ENCODE data around the gene MAD1L1.

The MAD1L1 gene

GRCh38 chr7:1940863-1941262 lies 291.9 kb downstream of the MAD1L1 start:
- H3K18ac ChIP-seq (ENCODE audit: low read depth in 1 of 2, low read length in 2 of 2), result no peak overlapping the region
- no peak overlapping the region for H2BK5ac ChIP-seq (ENCODE audit: low read depth, low read length, poor library complexity, severe bottlenecking)
- no peak overlapping the region for H3K4me2 ChIP-seq (ENCODE audit: low read length, poor library complexity, severe bottlenecking)
- no peak for DNase-seq
- 96% methylated on average over 16 of the region's 16 CpGs for WGBS
- H3K27ac ChIP-seq (ENCODE audit: low read length, poor library complexity, severe bottlenecking), result no peak overlapping the region
- no peak overlapping the region for H2AFZ ChIP-seq (ENCODE audit: low read depth, low read length)
- H3K9ac ChIP-seq (ENCODE audit: low read length), result peak overlapping the region; percentile 80
- no peak overlapping the region for H3K4ac ChIP-seq (ENCODE audit: low read depth in 1 of 2, low read length in 2 of 2)
- H4K8ac ChIP-seq (ENCODE audit: low read length), result no peak overlapping the region
- H3K4me3 ChIP-seq (ENCODE audit: insufficient read depth in 1 of 2, low read depth in 1 of 2, low read length in 2 of 2), result no peak overlapping the region
- no peak overlapping the region for H3K23ac ChIP-seq (ENCODE audit: low read length in 2 of 2)
- no peak overlapping the region for H2BK15ac ChIP-seq (ENCODE audit: low read depth, poor library complexity, severe bottlenecking)
- H3K9me3 ChIP-seq (ENCODE audit: control insufficient read depth, low read length), result no peaks in the 10 kb centered on the region
- peaks cover 35% of the 10 kb centered on the region for H3K4me1 ChIP-seq (ENCODE audit: control insufficient read depth, insufficient read depth, low read depth, low read length)
- H2BK120ac ChIP-seq (ENCODE audit: low read depth, low read length), result no peak overlapping the region
- H3K14ac ChIP-seq (ENCODE audit: low read length in 2 of 2), result no peak overlapping the region
- H4K91ac ChIP-seq (ENCODE audit: low read length), result no peak overlapping the region
- H3K27me3 ChIP-seq (ENCODE audit: control insufficient read depth in 1 of 2, insufficient read depth in 1 of 2, low read length in 2 of 2), result no peaks in the 10 kb centered on the region
- H3K79me1 ChIP-seq (replicated peaks; ENCODE audit: low read length, poor library complexity, severe bottlenecking), result peaks cover 14% of the 10 kb centered on the region
- H3K36me3 ChIP-seq (ENCODE audit: control insufficient read depth in 1 of 2, insufficient read depth in 2 of 2, low read depth in 1 of 2, low read length in 2 of 2), result peaks cover 0 to 22% of the 10 kb centered on the region in 2 experiments
- H2AK5ac ChIP-seq (ENCODE audit: low read length, severe bottlenecking), result no peak overlapping the region
- no peak overlapping the region for H2BK12ac ChIP-seq (ENCODE audit: low read length in 2 of 2)

- Histone ChIP-seq H2AFZ (ENCODE audit: low read depth, low read length) (no peak overlapping the region), H3K27ac (ENCODE audit: low read length, poor library complexity, severe bottlenecking) (peak overlapping the region; percentile 21), H3K9ac (ENCODE audit: low read length) (peak overlapping the region; percentile 80), H3K4me1 (ENCODE audit: control insufficient read depth, insufficient read depth, low read depth, low read length) (peaks cover 35% of the 10 kb centered on the region), H3K23ac (ENCODE audit: low read length in 2 of 2) (no peak overlapping the region), H2BK5ac (ENCODE audit: low read depth, low read length, poor library complexity, severe bottlenecking) (no peak overlapping the region), H4K8ac (ENCODE audit: low read length) (no peak overlapping the region), H3K4me3 (ENCODE audit: insufficient read depth in 1 of 2, low read depth in 1 of 2, low read length in 2 of 2) (peak overlapping the region in 1 of 2 experiments; percentile 56), H3K4me2 (ENCODE audit: low read length, poor library complexity, severe bottlenecking) (peak overlapping the region; percentile 40), H4K91ac (ENCODE audit: low read length) (no peak overlapping the region), H3K27me3 (ENCODE audit: control insufficient read depth in 1 of 2, insufficient read depth in 1 of 2, low read length in 2 of 2) (no peaks in the 10 kb centered on the region), H3K4ac (ENCODE audit: low read depth in 1 of 2, low read length in 2 of 2) (no peak overlapping the region), H2BK15ac (ENCODE audit: low read depth, poor library complexity, severe bottlenecking) (no peak overlapping the region), H3K9me3 (ENCODE audit: control insufficient read depth, low read length) (no peaks in the 10 kb centered on the region), H2AK5ac (ENCODE audit: low read length, severe bottlenecking) (no peak overlapping the region), H3K18ac (ENCODE audit: low read depth in 1 of 2, low read length in 2 of 2) (no peak overlapping the region), H3K79me1 (replicated peaks; ENCODE audit: low read length, poor library complexity, severe bottlenecking) (peaks cover 14% of the 10 kb centered on the region), H2BK12ac (ENCODE audit: low read length in 2 of 2) (no peak overlapping the region), H2BK120ac (ENCODE audit: low read depth, low read length) (no peak overlapping the region), H3K14ac (ENCODE audit: low read length in 2 of 2) (no peak overlapping the region), H3K36me3 (ENCODE audit: control insufficient read depth in 1 of 2, insufficient read depth in 2 of 2, low read depth in 1 of 2, low read length in 2 of 2) (peaks cover 0 to 23% of the 10 kb centered on the region in 2 experiments)
- 82% methylated on average over 21 of the region's 21 CpGs for WGBS
- DNase-seq, result no peak
Measured at GRCh38 chr7:1940402-1940786, 292.4 kb downstream of the MAD1L1 start.

- peak overlapping the region; percentile 40 for H3K4me2 ChIP-seq (ENCODE audit: low read length, poor library complexity, severe bottlenecking)
- 94% methylated on average over 28 of the region's 28 CpGs for WGBS
Measured at GRCh38 chr7:1939434-1940401, 293.0 kb downstream of the MAD1L1 start.

GRCh38 chr7:1938788-1939433 lies 293.8 kb downstream of the MAD1L1 start:
- Histone ChIP-seq H3K4me2 (ENCODE audit: low read length, poor library complexity, severe bottlenecking) (no peak overlapping the region), H3K36me3 (ENCODE audit: control insufficient read depth in 1 of 2, insufficient read depth in 2 of 2, low read depth in 1 of 2, low read length in 2 of 2) (peaks cover 0 to 18% of the 10 kb centered on the region in 2 experiments), H3K79me1 (replicated peaks; ENCODE audit: low read length, poor library complexity, severe bottlenecking) (peaks cover 14% of the 10 kb centered on the region), H3K23ac (ENCODE audit: low read length in 2 of 2) (no peak overlapping the region), H2BK15ac (ENCODE audit: low read depth, poor library complexity, severe bottlenecking) (no peak overlapping the region), H2BK12ac (ENCODE audit: low read length in 2 of 2) (no peak overlapping the region), H2BK5ac (ENCODE audit: low read depth, low read length, poor library complexity, severe bottlenecking) (no peak overlapping the region), H3K4me1 (ENCODE audit: control insufficient read depth, insufficient read depth, low read depth, low read length) (peaks cover 35% of the 10 kb centered on the region), H2AK5ac (ENCODE audit: low read length, severe bottlenecking) (no peak overlapping the region), H3K14ac (ENCODE audit: low read length in 2 of 2) (peak overlapping the region in 1 of 2 experiments; percentile 23), H3K9ac (ENCODE audit: low read length) (no peak overlapping the region), H3K9me3 (ENCODE audit: control insufficient read depth, low read length) (no peaks in the 10 kb centered on the region), H2AFZ (ENCODE audit: low read depth, low read length) (no peak overlapping the region), H3K27me3 (ENCODE audit: control insufficient read depth in 1 of 2, insufficient read depth in 1 of 2, low read length in 2 of 2) (no peaks in the 10 kb centered on the region), H3K27ac (ENCODE audit: low read length, poor library complexity, severe bottlenecking) (no peak overlapping the region), H4K91ac (ENCODE audit: low read length) (peak overlapping the region; percentile 28), H3K4me3 (ENCODE audit: insufficient read depth in 1 of 2, low read depth in 1 of 2, low read length in 2 of 2) (no peak overlapping the region), H2BK120ac (ENCODE audit: low read depth, low read length) (no peak overlapping the region), H3K4ac (ENCODE audit: low read depth in 1 of 2, low read length in 2 of 2) (no peak overlapping the region), H4K8ac (ENCODE audit: low read length) (no peak overlapping the region), H3K18ac (ENCODE audit: low read depth in 1 of 2, low read length in 2 of 2) (peak overlapping the region in 1 of 2 experiments; percentile 23)
- DNase-seq, result no peak
- WGBS, result 94% methylated on average over 14 of the region's 39 CpGs

More at GRCh38 chr7:1939434-1940401, 293.0 kb downstream of the MAD1L1 start:
- no peak for DNase-seq
- Histone ChIP-seq H3K4ac (ENCODE audit: low read depth in 1 of 2, low read length in 2 of 2) (no peak overlapping the region), H3K9ac (ENCODE audit: low read length) (peak overlapping the region; percentile 80), H2AFZ (ENCODE audit: low read depth, low read length) (no peak overlapping the region), H3K18ac (ENCODE audit: low read depth in 1 of 2, low read length in 2 of 2) (no peak overlapping the region), H3K27ac (ENCODE audit: low read length, poor library complexity, severe bottlenecking) (peak overlapping the region; percentile 21), H4K8ac (ENCODE audit: low read length) (no peak overlapping the region), H2BK5ac (ENCODE audit: low read depth, low read length, poor library complexity, severe bottlenecking) (peak overlapping the region; percentile 74), H2BK120ac (ENCODE audit: low read depth, low read length) (no peak overlapping the region), H3K4me3 (ENCODE audit: insufficient read depth in 1 of 2, low read depth in 1 of 2, low read length in 2 of 2) (peak overlapping the region in 1 of 2 experiments; percentile 56), H2AK5ac (ENCODE audit: low read length, severe bottlenecking) (peak overlapping the region; percentile 68), H3K23ac (ENCODE audit: low read length in 2 of 2) (no peak overlapping the region), H3K79me1 (replicated peaks; ENCODE audit: low read length, poor library complexity, severe bottlenecking) (peaks cover 14% of the 10 kb centered on the region), H3K27me3 (ENCODE audit: control insufficient read depth in 1 of 2, insufficient read depth in 1 of 2, low read length in 2 of 2) (no peaks in the 10 kb centered on the region), H2BK12ac (ENCODE audit: low read length in 2 of 2) (no peak overlapping the region), H3K9me3 (ENCODE audit: control insufficient read depth, low read length) (no peaks in the 10 kb centered on the region), H3K4me1 (ENCODE audit: control insufficient read depth, insufficient read depth, low read depth, low read length) (peaks cover 35% of the 10 kb centered on the region), H3K14ac (ENCODE audit: low read length in 2 of 2) (peak overlapping the region in 1 of 2 experiments; percentile 23), H4K91ac (ENCODE audit: low read length) (no peak overlapping the region), H2BK15ac (ENCODE audit: low read depth, poor library complexity, severe bottlenecking) (no peak overlapping the region), H3K36me3 (ENCODE audit: control insufficient read depth in 1 of 2, insufficient read depth in 2 of 2, low read depth in 1 of 2, low read length in 2 of 2) (peaks cover 0 to 20% of the 10 kb centered on the region in 2 experiments)

Data from mesenchymal stem cell (in vitro differentiated cells and primary cell).